ENCODE results near the gene PKP2.

The PKP2 gene

GRCh38 chr12:32809196-32809595, 87.4 kb downstream of the PKP2 start:
- DNase-seq (ENCODE audit: low read depth), result no peak

DNA sequence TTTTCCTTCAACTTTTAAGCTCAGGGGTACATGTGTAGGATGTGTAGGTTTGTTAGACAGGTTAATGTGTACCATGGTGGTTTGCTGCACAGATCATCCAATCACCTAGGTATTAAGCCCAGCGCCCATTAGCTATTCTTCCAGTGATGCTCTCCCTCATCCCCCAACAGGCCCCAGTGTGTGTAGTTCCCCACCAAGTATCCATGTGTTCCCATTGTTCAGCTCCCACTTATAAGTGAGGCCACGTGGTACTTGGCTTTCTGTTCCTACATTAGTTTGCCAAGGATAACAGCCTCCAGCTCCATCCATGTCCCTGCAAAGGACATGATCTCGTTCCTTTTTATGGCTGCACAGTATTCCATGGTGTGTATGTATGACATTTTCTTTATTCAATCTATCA, 92.3 kb downstream of the PKP2 start:
- DNase-seq (ENCODE audit: low read depth), result no peak

GRCh38 chr12:32801269-32801980, 95.2 kb downstream of the PKP2 start:
- no peak for DNase-seq (ENCODE audit: low read depth)

- DNase-seq (ENCODE audit: low read depth), result no peak
Measured at GRCh38 chr12:32794281-32794680, 102.3 kb downstream of the PKP2 start.

GRCh38 chr12:32789916-32790315, 106.7 kb downstream of the PKP2 start:
- DNase-seq (ENCODE audit: low read depth), result no peak

GRCh38 chr12:32789446-32789845, 107.1 kb downstream of the PKP2 start:
- DNase-seq (ENCODE audit: low read depth), result no peak

DNA sequence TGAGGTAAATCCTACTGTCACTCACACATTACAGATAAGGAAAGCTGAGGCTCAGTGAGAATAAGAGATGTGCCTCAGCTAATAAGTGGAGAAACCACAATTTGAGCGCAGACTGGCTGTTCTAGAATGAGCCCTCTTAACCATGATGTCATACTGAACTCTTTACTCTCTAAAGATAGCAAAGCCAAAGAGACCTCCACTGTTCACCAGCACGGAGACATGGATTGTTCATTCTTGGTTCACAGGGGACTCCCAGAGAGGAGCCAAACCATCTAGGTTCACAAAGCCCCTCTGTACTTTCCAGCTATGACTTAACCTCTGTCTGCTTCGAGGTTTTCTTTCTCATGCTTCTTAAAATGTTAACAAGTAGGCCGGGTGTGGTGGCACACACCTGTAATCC, 108.2 kb downstream of the PKP2 start:
- no peak for DNase-seq (ENCODE audit: low read depth)

- no peak for DNase-seq (ENCODE audit: low read depth)
Measured at GRCh38 chr12:32785557-32785956, 111.0 kb downstream of the PKP2 start.

DNA sequence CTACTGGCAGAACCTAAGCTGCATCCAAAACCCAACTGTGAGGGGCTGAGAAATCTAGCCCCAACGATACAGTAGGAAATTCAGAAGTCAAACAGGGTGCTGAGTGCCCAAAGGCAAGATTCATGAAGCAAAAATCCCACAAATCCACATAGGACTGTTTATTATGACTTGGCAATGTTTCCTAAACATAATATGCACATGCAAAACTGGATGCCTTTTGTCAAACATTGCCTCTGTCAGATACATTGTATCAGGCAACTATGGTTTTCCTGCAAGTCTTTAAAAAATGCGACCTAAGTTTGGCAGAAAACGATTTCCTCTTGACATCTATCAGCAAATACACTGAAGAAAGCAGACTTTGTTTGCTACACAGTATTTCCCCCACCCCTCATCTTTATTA, 113.5 kb downstream of the PKP2 start:
- no peak for DNase-seq (ENCODE audit: low read depth)

DNA sequence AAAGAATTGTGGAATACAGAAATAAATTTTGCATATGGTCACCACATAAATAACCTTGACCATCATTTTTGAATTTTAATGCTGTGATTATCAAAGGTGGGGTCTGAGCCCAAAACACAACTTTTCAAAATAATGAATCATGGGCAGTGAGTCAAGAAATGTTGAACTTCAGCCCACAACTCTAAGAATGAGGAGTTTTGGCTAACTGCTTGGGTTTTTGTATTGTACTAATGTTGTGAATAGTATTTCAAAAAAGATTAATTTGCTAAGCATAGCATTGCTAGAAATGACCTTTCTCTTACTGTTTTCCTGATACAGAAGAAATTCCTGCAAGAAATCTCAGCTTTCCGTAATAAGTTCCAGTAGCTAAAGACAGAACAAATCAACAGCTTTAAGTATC, 116.5 kb downstream of the PKP2 start:
- DNase-seq (ENCODE audit: low read depth), result no peak

- DNase-seq (ENCODE audit: low read depth), result no peak
Measured at GRCh38 chr12:32777691-32778175, 118.8 kb downstream of the PKP2 start.

- DNase-seq (ENCODE audit: low read depth), result no peak
Measured at GRCh38 chr12:32777159-32777558, 119.4 kb downstream of the PKP2 start.

DNA sequence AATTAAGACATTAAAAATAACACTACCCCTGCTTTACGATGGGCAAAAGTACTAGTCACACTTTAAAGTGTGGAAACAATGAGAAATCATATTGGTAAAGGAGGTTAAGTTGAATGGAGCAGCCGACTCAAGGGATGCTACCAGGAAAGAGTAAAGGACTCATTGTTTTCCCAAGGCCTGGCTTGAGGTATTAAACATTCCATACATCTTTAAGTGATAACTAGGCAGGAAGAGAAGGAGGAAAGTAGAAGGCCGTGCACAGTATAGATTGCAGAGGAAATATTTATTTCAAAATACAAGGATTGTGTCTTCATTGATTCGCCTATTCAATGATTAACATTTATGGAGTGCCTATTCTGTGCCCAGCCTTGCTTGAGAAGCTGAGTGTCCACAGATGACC, 120.3 kb downstream of the PKP2 start:
- DNase-seq (ENCODE audit: low read depth), result no peak

GRCh38 chr12:32773691-32774090, 122.9 kb downstream of the PKP2 start:
- no peak for DNase-seq (ENCODE audit: low read depth)

DNA sequence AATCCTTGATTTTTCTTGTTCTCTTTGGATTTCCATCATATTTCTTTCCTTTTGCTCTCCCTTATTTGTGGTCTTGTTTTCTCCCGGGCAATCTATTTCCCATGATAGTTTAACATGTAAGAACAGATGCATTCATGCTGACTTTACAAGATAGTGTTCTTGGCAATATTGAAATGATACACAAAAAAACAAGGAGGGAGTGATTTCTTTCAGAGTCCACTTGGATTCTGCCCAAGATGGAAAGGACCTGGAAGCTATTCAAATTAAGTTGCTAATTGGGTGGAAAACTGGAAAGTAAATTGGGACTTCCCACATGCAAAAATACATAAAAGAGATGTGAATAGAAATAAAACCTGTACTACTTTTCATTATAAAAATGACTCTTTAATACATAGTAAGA, 126.4 kb downstream of the PKP2 start:
- no peak for DNase-seq (ENCODE audit: low read depth)

GRCh38 chr12:32768518-32768917, 128.1 kb downstream of the PKP2 start:
- DNase-seq (ENCODE audit: low read depth), result no peak

DNA sequence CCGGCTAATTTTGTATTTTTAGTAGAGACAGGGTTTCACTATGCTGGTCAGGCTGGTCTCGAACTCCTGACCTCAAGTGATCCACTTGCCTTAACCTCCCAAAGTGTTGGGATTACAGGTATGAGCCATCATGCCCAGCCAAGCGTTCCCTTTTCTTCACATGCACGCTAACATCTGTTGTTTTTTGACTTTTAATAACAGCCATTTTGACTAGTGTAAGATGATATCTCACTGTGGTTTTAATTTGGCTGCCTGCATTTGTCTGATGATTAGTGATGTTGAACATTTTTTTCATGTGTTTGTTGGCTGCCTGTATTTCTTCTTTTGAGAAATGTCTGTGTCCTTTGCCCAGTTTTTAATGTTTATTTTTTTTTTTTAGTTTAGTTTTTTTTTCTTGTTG, 130.7 kb downstream of the PKP2 start:
- DNase-seq (ENCODE audit: low read depth), result no peak

GRCh38 chr12:32761716-32762115, 134.9 kb downstream of the PKP2 start:
- no peak for DNase-seq (ENCODE audit: low read depth)

DNA sequence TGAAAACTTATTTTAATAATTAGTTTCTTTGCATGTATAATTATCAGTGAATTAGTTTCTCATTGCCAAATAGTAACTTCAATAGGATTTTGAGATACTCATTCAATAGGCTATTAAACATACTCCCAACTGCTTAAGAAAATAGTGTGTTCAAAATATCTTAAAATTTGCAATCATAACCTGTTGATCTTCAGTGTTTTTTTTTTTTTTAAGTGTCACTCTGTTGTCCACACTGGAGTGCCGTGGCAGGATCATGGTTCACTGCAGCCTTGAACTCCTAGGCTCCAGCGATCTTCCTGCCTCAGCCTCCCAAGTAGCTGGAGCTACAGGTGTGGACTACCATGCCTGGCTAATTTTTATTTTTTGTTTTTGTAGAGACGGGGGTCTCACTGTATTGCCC, 139.4 kb downstream of the PKP2 start:
- DNase-seq (ENCODE audit: low read depth), result no peak

DNA sequence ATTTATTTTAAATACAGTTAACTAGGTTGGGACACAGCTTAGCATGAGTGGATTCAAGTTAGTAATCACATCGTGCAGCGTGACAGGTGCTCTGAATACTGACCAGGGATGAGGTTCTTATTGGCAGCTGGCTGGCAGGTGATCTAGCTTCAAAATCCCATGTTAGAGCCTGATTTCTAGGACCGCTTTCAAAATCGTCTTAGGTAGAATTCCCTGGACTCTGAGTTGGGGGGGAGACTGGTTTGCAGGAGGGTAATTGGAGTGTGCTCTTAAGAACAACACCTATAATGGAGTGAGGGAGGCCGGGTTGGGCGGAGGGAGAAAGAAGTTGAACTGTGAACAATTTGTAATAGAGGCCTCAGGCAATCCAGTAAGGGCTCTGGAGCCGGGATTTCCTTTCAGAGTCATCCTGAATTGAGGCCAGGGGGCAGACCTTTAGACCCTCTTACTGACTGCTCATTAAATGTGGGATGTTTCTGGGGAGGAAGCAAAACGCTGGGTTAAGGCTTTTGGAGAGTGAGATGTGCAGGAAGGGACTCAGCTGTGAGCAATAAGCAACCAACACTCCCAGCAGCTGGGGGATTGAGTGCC, 140.0 kb downstream of the PKP2 start:
- no peak for DNase-seq (ENCODE audit: low read depth)

DNA sequence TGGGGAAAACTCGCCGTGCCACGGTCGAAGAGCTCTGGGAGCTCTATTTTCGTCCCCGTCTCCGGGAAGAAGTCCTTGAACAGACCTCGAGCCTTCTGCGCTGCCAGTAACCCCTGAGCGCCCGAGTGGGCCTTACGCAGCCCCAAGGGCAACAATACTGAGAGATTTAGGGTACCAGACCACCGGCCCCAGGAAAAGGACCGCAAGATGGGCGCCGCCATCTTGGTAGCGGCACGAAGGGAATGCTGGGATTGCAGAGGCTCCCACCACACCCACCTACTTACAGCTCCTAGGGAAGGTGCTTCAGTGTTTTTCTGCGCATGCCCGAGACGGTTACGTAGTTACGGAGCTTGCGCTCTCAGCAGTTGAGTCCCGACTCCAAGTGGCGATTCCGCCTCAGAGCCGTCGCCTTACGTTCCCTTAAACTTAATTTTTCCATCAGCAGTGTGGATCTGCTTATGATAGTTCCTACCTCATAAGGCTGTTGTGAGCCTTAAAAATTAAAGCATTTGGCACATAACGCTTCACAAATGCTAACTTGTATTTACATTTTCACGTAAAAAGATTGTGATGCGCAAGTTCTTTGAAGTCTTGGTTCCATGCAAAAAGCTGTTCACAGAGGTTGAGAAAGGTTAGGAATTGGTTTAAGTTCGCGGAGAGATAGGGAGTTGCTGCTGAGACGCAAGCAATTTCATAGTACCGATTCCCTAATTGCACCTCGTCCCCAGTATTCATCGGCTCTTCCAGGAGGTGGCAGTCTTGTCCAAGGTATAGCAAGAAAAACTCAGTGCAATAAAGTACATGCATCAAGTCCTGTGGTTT, 140.7 kb downstream of the PKP2 start, which contains the start of gene YARS2:
YARS2 (minus strand) TSS at position 244 of the 822 bp plus-strand sequence; CDS start at position 221, 23 bp downstream.
- peak; percentile 86 for DNase-seq (ENCODE audit: low read depth)

GRCh38 chr12:32755051-32755653, 141.4 kb downstream of the PKP2 start:
- DNase-seq (ENCODE audit: low read depth), result peak; percentile 44

DNA sequence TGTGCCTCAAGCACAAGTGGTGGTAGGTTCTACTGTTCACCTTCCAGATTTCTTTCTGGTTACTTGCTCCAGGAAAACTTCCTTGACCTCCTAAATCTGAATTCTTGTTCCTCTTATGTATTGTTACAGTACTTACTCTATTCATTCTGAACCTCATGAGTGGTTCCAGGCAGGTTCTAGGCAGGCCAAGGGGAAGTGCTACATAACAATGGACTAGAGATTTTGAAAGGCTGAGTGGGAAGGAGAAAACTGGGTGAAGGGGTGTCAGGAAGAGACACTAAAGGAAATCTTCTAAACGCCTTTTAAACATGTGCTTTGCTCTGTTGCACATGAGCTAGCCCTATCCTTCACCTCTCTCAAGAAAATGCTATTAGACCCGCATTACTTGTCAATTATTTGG, 142.5 kb downstream of the PKP2 start:
- no peak for DNase-seq (ENCODE audit: low read depth)
